Measurements from ENCODE around the gene ERP44.
"Not testable (repeated sequence)": the region's sequence is repeated elsewhere in the genome, so short reads cannot be mapped to it uniquely, and the experiment has no call there.

The ERP44 gene

GRCh38 chr9:100082782-100083181 is 16.0 kb downstream of the ERP44 start:
- TF ChIP-seq POLR2AphosphoS5 (IDR thresholded peaks at IDR 0.05; ENCODE audit: low read depth, low read length) (no peak), TAF1 (IDR thresholded peaks at IDR 0.05; ENCODE audit: borderline replicate concordance, low read depth, low read length) (no peak), POLR2A (IDR thresholded peaks at IDR 0.05; ENCODE audit: low read depth, low read length) (no peak)
- no peak for FAIRE-seq

GRCh38 chr9:100076256-100076655 is 22.5 kb downstream of the ERP44 start:
- not testable (repeated sequence) for DNase-seq (ENCODE audit: insufficient read length); FAIRE-seq

More at GRCh38 chr9:100082782-100083181, 16.0 kb downstream of the ERP44 start:
- no peak for DNase-seq (ENCODE audit: insufficient read length)

GRCh38 chr9:100074989-100075388 is 23.8 kb downstream of the ERP44 start:
- TF ChIP-seq POLR2A (IDR thresholded peaks at IDR 0.05; ENCODE audit: low read depth, low read length) (no peak), POLR2AphosphoS5 (IDR thresholded peaks at IDR 0.05; ENCODE audit: low read depth, low read length) (no peak), TAF1 (IDR thresholded peaks at IDR 0.05; ENCODE audit: borderline replicate concordance, low read depth, low read length) (no peak)
- FAIRE-seq, result no peak

GRCh38 chr9:100074093-100074492 is 24.7 kb downstream of the ERP44 start:
- FAIRE-seq (no peak), DNase-seq (ENCODE audit: insufficient read length) (no peak)
- TF ChIP-seq TAF1 (IDR thresholded peaks at IDR 0.05; ENCODE audit: borderline replicate concordance, low read depth, low read length) (no peak), POLR2AphosphoS5 (IDR thresholded peaks at IDR 0.05; ENCODE audit: low read depth, low read length) (no peak)

More at GRCh38 chr9:100074989-100075388, 23.8 kb downstream of the ERP44 start:
- no peak for DNase-seq (ENCODE audit: insufficient read length)

- FAIRE-seq, result no peak
- TF ChIP-seq POLR2AphosphoS5 (IDR thresholded peaks at IDR 0.05; ENCODE audit: low read depth, low read length), result no peak
- no peak for TF ChIP-seq TAF1 (IDR thresholded peaks at IDR 0.05; ENCODE audit: borderline replicate concordance, low read depth, low read length)
- TF ChIP-seq POLR2A (IDR thresholded peaks at IDR 0.05; ENCODE audit: low read depth, low read length), result no peak
- no peak for DNase-seq (ENCODE audit: insufficient read length)
Observed at GRCh38 chr9:100072805-100073204, 26.0 kb downstream of the ERP44 start.

GRCh38 chr9:100071271-100071670 is 27.5 kb downstream of the ERP44 start:
- no peak for TF ChIP-seq TAF1 (IDR thresholded peaks at IDR 0.05; ENCODE audit: borderline replicate concordance, low read depth, low read length)
- no peak for TF ChIP-seq POLR2AphosphoS5 (IDR thresholded peaks at IDR 0.05; ENCODE audit: low read depth, low read length)
- TF ChIP-seq POLR2A (IDR thresholded peaks at IDR 0.05; ENCODE audit: low read depth, low read length), result no peak
- no peak for DNase-seq (ENCODE audit: insufficient read length)
- no peak for FAIRE-seq

- peak; percentile 21 for FAIRE-seq
- no peak for TF ChIP-seq POLR2AphosphoS5 (IDR thresholded peaks at IDR 0.05; ENCODE audit: low read depth, low read length)
Observed at GRCh38 chr9:100070104-100071041, 28.4 kb downstream of the ERP44 start.

GRCh38 chr9:100069068-100069467 is 29.7 kb downstream of the ERP44 start:
- not testable (repeated sequence) for DNase-seq (ENCODE audit: insufficient read length); FAIRE-seq

More at GRCh38 chr9:100070104-100071041, 28.4 kb downstream of the ERP44 start:
- no peak for DNase-seq (ENCODE audit: insufficient read length)

GRCh38 chr9:100067990-100068389 is 30.8 kb downstream of the ERP44 start:
- not testable (repeated sequence) for FAIRE-seq

GRCh38 chr9:100066539-100066938 is 32.3 kb downstream of the ERP44 start:
- FAIRE-seq (peak; percentile 44), DNase-seq (ENCODE audit: insufficient read length) (no peak)

More at GRCh38 chr9:100067990-100068389, 30.8 kb downstream of the ERP44 start:
- not testable (repeated sequence) for DNase-seq (ENCODE audit: insufficient read length)

GRCh38 chr9:100064872-100065581 is 33.8 kb downstream of the ERP44 start:
- FAIRE-seq, result no peak
- TF ChIP-seq TAF1 (IDR thresholded peaks at IDR 0.05; ENCODE audit: borderline replicate concordance, low read depth, low read length) (no peak), POLR2AphosphoS5 (IDR thresholded peaks at IDR 0.05; ENCODE audit: low read depth, low read length) (no peak), POLR2A (IDR thresholded peaks at IDR 0.05; ENCODE audit: low read depth, low read length) (no peak)
- DNase-seq (ENCODE audit: insufficient read length), result no peak

More at GRCh38 chr9:100066539-100066938, 32.3 kb downstream of the ERP44 start:
- no peak for TF ChIP-seq POLR2AphosphoS5 (IDR thresholded peaks at IDR 0.05; ENCODE audit: low read depth, low read length)
- TF ChIP-seq POLR2A (IDR thresholded peaks at IDR 0.05; ENCODE audit: low read depth, low read length), result no peak
- TF ChIP-seq TAF1 (IDR thresholded peaks at IDR 0.05; ENCODE audit: borderline replicate concordance, low read depth, low read length), result no peak

- no peak for DNase-seq (ENCODE audit: insufficient read length)
- TF ChIP-seq POLR2AphosphoS5 (IDR thresholded peaks at IDR 0.05; ENCODE audit: low read depth, low read length) (no peak), TAF1 (IDR thresholded peaks at IDR 0.05; ENCODE audit: borderline replicate concordance, low read depth, low read length) (no peak), POLR2A (IDR thresholded peaks at IDR 0.05; ENCODE audit: low read depth, low read length) (no peak)
- FAIRE-seq, result no peak
Observed at GRCh38 chr9:100063185-100063584, 35.6 kb downstream of the ERP44 start.

- not testable (repeated sequence) for FAIRE-seq; DNase-seq (ENCODE audit: insufficient read length)
Observed at GRCh38 chr9:100062683-100063082, 36.1 kb downstream of the ERP44 start.
